HG02798 (cell line): ENCODE results near the gene APLP2.

Source experiments
- ATAC-seq: cut with Tn5 transposase; IDR thresholded peaks from one replicate; pipeline ENCODE4 v1.9.1; 2021; ENCODE audit warnings: mild to moderate bottlenecking; ENCODE audit not compliant: unreplicated experiment, poor library complexity

The APLP2 gene

GRCh38 chr11:130139401-130139800 lies 69.7 kb downstream of the APLP2 start:
- ATAC-seq = no peak

- ATAC-seq = no peak
Measured at GRCh38 chr11:130141561-130142341, 72.1 kb downstream of the APLP2 start.

- no peak for ATAC-seq
Measured at GRCh38 chr11:130144141-130144540, 74.4 kb downstream of the APLP2 start.

DNA sequence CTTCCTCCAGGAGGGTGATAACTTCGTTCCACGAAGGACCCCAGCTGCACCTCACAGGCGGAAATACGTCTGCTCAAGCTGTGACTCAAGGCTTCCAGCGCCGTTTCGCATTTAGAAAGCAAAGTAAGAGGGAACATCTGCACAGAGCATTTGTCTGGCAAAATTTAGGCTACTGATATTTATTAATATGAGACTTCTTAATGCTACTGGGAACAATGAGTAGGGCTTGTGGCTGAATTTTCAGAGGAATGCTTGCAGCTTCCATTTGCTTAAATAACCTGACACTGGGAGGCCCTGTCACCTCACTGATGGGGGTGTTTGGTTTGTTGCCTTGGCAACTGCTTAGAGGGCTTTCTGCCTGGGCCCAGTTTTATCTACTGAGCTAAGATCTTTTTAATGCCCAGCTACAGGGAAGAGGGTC lies 75.2 kb downstream of the APLP2 start:
- no peak for ATAC-seq

DNA sequence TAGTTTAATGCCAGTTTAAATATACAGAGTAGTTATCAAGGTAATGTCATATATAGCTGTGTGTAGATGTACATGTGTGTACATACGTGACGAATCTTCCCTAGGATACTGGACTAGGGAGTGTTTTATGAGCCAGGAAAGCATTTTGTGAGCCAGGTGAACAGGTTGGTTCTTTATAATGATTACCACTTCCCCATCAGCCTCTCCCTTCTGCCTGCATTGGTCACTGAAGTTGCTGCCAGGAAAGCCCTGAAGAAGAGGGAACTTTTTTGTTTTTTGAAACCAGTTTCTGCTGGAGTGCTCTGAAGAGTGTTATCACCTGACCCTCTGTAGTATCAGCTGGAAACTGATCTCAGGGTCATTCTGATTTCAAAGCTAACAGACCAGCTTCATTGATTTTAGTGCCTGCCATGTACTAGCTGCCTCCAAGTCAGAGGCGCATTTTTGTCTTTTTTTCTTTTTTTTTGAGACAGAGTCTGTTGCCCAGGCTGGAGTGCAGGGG lies 75.7 kb downstream of the APLP2 start:
- ATAC-seq = no peak

DNA sequence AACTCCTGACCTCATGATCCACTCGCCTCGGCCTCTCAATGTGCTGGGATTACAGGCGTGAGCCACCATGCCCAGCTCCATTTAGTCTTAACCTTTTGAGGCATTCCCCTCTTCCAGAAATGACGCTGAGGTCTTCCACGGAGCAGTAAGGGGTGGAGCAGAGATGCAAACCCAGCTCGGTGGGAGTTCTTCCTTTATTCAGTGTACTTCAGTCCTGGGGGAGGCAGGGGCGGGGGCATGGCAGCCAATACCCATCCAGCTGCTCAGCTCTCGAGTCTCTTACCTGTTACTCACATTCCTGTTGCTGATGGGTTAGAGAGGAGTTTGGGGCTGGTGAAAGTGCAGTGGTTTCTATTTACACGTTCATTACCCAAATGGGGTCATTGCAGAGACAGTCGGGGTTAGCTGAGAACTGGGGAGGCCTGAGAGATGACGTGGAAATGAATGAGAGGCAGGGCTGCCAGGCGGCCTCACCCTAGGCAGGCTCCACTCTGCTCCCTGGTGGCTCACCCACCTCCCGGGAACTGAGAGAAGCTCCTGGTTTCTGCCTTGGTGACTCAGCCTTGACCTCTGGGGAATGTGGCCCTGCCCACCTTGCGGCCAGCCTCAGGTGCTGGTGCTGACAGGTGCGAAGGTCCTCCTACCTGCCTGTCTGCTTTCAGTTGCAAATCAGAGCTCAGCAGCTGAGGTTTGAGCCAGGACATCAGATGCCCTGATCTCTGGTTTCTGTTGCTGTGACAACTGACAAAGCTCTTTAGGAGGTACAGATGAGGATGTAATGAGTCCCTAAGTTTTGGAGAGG lies 76.5 kb downstream of the APLP2 start:
- peak; percentile 42 for ATAC-seq

- ATAC-seq = peak; percentile 13
Measured at GRCh38 chr11:130146796-130147195, 77.1 kb downstream of the APLP2 start.

- no peak for ATAC-seq
Measured at GRCh38 chr11:130148796-130149326, 79.2 kb downstream of the APLP2 start.

DNA sequence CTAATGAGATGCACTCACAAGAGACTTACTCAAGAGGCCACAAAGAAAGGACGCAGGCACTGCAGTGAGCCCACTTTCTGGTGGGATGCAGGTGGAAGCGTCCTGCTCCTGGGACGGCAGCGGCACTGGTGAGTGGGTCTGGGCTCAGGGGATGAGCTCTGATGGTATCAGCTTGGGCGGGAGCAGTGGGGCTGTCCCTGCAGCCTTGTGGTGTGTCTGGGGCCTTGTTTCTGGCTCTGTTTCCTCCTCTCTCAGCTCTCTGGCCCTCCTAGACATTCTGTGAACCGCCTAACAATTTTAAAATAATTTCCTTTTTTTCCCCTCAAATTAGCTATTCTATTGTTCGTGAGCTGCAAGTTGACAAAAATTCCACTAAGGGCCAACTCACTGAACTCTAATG lies 81.1 kb downstream of the APLP2 start:
- peak; percentile 54 for ATAC-seq

- no peak for ATAC-seq
Measured at GRCh38 chr11:130151196-130151595, 81.5 kb downstream of the APLP2 start.

DNA sequence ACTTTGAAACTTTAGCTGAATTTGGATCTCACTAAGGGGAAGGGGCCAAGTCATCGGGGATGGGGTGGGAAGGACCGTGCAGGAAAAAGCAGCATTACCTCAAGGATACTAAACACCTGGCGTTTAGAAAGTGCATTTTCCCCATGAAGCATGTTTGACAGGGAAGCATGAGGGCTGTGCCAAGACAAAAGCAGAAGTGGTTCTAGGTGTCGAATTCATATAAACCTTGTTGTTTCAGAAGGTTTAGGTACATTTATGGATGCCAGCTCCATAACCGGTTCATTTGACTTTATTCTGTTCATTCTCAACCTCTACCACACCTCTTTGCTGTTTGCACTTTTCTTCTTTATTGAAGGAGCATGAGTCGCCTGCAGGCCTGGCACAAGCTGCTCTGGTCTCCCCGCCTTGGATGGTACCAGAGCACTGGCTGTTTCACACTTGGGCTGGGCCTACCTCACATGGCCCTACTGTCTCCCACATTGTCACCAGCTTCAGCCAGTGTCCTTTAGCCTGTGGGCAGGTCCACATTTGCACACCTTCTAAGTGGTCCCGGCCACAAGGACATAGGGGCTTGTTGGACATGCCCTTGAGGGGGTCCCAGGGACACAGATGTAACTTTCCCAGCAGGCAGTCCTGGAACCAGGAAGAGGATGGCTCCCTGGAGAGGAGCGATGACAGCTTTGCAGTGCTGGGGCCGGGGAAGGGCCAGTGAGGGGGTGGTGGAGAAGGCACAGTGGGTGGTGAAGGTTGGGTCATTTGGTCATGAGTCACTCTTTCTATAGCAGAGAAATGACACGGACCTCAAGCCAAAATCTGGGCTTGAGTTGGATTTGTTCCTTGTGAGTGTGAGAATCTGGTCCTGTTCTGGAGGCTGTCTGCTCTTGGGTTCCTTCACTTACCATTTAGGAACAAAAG lies 86.7 kb downstream of the APLP2 start:
- ATAC-seq = no peak

DNA sequence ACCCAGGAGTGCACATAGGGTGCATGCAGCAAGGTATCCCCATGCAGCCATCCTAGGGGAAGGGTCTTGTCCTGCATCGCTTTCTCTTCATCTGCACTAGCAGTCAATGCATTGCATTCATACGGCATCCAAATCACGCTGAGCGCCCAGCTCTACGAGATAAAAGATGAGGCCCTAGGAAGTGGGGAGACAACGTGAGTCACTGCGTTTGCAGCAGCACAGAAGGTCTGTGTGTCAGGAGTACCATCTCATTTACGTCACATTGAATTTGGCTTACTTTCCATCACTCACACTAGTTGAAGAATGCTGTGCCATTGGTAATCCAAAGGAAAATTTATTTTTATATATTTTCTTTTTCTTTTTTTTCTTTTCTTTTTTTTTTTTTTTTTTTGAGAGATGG lies 87.4 kb downstream of the APLP2 start:
- ATAC-seq = no peak

DNA sequence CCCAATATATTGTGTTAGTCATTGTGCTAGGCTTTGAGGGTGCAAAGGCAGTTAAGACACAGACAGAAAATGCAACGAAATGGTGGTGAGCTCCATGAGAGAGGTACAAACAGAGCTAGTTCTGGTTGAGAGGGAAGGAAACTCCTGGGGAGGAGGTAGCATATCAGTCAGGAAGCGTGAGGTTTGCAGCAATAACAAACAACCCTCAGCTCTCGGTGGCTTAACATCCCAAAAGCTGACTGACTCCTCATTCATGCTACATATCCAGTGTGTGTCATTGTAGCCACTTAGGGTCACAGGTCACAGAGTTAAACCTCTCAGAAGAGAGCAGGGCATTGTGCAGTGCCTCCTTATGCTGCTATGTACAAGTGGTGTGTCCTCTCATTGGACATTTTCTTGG lies 88.1 kb downstream of the APLP2 start:
- ATAC-seq = no peak

DNA sequence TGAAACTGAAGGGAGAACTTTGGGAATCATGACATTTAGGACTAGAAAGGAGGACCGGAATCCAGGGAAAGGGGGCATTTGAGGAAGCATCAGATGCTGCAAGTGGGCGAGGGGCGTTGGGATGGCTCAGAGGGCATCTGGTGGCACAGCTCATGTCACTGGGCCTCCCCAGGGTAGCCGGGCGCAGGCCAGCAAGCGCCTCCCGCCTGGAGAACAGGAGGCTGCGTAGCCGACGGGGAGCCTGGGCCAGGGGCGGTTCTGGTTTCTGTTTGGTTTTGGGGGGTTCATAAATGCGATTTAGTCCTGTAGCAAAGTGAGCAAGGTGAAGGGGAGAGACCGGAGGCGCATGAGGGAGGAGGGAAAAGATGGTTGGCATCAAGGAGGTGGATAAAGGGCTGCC lies 89.4 kb downstream of the APLP2 start:
- no peak for ATAC-seq

DNA sequence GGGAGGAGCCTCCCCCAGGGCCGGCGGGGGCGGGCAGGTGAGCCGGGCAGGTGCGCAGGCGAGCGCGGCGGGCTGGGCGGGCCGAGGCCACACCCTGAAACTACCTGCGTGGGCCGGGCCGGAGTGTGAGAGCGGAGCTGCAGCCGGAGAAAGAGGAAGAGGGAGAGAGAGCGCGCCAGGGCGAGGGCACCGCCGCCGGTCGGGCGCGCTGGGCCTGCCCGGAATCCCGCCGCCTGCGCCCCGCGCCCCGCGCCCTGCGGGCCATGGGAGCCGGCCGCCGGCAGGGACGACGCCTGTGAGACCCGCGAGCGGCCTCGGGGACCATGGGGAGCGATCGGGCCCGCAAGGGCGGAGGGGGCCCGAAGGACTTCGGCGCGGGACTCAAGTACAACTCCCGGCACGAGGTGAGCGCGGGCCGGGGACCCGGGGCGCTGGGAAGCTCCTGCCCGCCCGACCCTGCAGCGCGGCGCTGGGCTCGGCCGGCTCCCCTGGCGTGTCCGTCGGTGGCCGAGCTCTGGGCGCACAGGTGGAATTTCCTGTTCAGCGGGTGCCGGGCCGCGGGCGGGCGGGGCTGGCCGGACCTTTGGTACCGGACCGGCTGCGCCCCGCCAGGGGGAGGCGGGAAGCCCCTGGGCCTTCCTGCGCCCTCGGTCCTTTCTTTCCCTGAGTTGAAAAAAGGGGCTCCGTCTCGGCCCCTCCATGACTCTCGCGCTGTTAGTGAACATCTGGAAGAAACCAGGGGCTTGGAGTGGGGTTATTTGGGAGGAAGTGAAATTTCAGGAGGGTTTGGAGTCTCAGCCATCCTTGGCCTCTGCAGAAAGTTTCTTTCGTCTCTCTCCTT lies 90.2 kb downstream of the APLP2 start, which contains the start of gene ST14:
TSS of gene ST14 (plus strand) at position 126 of the 841 bp plus-strand sequence. CDS start at position 324, 198 bp downstream.
- ATAC-seq = no peak

- no peak for ATAC-seq
Measured at GRCh38 chr11:130160498-130161155, 90.9 kb downstream of the APLP2 start.

GRCh38 chr11:130161441-130162145 lies 91.9 kb downstream of the APLP2 start:
- ATAC-seq = no peak

DNA sequence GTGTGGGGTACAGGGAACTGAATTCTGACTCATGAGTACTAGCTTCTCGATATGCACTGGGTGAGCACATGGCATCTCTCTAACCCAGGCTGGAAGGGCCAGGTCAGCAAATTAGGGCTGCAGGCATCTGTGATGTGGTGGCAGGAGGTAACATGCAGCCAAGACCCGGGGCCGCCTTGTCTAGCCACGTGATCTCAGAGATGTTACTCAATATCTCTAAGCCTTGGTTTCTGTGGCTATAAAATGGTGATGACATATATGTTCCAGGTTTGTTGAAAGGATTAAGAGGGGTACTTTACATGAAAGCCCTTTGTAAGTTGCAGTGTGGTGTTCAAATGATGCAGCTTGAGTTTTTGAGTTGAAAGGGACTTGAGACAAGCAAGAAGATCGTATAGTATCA lies 93.0 kb downstream of the APLP2 start:
- ATAC-seq = no peak
